TTC549 (cell line): ENCODE data around the gene GNAZ.

ENCODE experiments used
- FAIRE-seq: peaks from 2 replicates; lab custom pipeline; 2012; peaks lifted over from hg19 to GRCh38; lab: Jason Lieb, UNC

The GNAZ gene

DNA sequence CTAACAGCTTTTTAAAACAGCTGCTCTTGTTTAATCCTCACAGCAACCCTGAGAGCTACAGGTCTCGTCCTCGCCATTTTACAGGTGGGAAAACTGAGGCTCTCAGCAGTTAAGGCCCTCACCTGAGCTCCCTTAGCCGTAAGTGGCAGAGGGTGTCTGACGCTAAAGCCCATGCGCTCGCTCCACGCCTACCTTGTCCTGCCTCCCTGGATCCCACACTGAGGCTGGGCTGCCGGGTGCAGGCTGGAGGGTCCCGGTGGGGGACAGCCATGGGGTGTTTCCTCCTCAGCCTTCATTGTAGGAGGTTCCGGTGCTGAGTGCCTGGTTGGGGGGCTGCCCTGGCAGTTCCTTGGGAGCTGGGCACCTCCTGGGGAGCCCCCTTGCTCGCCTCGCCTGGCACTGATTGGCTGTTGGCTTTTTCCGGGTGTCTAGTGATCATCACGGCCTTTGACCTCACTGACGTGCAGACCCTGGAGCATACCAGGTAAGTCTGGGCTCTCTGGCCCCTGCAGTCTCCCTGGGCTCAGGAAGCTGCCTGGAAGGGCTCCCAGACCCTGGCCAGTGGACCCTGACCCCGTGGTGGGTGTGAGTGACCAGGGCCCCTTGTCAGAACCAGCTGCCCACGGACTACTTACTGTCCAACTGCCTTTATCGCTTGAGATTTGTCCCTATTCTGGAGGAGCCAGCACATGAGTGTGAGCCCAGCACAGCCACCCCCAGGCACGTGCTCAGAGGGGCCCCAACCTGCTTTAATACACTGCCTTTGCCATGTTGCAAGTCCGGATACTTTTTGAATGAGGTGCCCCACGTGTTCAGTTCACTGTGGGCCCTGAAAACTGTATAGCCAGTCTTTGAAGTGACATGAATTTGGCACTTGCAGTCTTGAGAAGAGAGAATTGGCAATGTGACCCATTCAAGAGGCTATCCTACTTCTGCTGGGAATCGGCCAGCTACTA lies 87.5 kb downstream of the GNAZ start:
- FAIRE-seq: no peak

DNA sequence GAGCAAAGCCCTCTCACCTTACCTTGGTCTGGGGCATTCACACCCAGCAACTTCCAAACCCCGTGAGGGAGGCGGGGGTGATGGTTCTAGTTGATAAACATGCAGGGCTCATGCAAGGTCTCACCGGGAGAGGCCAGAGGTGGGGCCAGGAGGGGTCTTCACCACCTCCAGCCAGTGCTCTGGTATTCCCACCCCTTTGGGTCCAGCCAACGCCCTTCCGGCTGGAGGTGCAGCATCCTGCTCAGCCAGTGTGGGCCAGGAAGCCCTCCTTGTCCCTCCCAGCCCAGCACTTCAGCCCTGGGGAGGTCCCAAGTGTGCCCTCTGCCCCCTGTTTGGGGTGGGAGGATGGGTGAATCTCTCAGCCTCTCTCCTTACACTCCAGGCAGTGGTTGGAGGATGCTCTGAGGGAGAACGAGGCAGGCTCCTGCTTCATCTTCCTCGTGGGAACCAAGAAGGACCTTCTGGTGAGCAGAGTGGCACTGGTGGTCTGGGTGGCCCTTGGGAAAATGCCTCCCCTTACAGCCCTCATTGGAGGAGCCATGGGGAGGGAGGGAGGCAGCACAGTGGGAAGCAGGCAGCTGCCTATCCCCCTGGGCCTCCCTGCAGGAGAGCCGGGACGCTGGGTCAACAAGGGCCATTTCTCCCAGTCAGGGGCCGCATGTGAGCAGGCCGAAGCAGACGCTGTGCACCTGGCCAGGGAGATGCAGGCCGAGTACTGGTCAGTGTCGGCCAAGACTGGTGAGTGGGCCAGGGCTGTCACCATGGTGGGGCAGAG lies 88.4 kb downstream of the GNAZ start:
- no peak for FAIRE-seq

GRCh38 chr22:23159291-23159630 lies 88.9 kb downstream of the GNAZ start:
- no peak for FAIRE-seq

DNA sequence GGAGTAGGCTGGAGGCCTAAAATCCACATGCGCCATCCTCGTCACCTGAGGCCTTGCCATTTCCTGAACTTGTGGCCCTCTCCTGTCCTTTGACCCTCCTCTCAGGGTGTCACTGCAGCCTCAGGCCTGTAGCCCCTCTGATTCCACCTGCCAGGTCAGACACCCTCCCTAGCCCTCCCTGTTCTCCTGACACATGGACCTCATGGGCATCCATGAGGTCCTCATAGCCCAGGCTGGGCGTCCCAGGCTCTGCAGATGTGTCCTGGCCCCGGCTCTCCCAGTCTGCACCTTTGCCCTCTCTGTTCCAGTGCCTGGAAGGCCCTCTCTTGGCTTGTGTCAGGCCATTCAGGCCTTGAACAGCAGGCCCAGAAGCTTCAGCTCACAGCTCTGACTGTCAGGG lies 90.7 kb downstream of the GNAZ start:
- FAIRE-seq: no peak

DNA sequence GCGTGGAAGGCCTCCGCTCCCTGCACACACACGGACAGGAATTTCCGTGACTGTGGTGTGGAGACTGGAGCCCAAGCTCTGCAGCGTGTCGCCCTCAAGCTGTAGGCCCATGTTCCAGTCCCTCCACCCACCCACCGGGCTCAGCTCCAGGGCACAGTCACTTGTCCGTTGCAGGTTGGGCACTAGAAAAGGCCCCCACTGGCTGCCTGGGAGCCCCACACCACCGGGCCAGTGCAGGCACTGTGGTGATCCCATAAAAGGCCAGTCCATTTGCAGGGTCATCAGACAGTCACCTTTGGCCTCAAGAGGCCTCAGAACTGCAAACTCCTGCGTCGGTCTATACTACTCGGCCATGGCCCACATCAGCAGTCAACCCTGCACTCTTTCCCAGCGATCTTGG lies 91.3 kb downstream of the GNAZ start:
- FAIRE-seq: no peak

GRCh38 chr22:23163665-23164064 lies 93.3 kb downstream of the GNAZ start:
- no peak for FAIRE-seq

DNA sequence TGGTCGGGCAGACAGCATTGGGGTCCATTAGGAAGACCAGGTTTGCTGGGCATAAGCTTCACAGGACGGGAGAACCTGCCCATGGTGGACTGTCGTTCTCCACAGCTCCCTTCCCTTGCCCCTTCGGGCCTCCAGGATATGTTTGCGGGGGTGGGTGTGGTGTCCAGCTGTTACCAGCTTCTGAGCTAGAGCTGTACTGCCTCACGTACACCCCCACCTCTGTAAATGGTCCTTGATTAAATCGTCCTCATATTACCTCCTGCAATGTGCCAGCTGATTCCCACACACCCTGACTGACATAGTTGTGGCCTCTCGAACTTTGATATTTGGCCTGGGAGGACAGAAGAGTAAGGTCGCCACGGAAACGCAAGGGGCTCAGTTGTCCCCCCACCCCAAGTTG lies 93.8 kb downstream of the GNAZ start:
- FAIRE-seq: no peak

DNA sequence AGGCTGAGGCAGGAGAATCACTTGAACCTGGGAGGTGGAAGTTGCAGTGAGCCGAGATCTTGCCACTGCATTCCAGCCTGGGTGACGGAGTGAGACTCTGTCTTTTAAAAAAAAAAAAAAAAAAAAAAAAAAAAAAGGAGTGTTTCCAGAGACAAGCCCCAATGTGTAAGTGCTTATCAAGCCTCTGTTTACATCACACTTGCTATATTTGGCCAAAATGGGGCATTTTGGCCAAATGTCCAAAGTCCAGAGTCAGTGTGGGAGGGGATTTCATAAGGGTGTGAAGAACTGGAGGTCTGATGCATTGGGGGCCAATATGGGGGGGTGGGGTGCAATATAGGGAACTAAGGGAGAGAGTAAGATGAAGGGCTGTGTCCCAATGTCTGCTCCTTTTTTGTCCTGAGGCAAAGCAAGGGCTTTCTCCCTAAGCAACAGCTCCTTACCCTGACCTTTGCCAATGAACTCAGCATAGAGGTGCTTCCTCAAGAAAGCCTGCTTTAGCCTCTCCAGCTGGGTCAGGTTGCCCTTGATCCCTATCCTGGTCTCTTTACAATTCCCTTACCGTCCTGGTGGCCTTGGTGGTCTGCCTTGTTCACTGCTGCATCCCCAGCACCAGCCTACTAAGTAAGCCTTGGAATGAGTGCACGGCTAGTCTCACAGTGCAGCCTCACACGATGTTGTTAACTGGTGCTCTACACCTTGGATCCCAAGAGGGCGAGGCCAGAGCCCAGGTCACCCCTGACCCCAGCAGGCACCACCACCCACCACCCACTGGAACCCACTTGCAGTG lies 95.9 kb downstream of the GNAZ start:
- no peak for FAIRE-seq

GRCh38 chr22:23166841-23167616 lies 96.7 kb downstream of the GNAZ start:
- no peak for FAIRE-seq

DNA sequence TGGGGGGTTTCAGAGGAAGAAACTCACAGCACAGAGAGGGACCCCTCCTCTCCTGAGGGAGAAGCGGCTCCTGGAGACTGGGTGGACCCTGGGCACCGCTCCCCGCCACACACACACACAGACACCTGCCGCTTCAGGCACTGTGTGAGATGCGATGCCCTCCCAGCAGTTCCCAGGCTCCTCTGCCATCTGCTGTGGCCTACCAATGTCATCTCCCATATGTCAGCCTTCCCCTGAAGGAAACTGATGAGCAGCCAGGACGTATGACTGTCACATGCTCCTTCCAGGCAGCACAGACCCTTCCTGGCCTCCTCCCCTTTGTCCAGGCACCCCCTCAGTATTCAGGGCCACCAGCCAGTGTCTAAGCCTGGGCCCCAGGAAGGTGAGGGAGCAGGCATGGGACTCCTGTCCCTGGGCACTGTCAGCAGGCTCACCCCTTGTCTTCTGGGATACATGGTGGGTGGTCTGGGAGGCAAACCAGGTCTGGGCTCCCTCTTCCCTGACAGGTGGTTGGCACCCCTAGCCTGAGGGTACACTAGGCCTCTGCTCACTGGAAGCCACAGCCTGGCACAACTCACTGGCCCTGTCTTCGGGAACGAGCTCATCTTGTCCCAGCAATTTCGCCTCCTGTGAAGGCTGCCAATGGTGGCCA lies 98.2 kb downstream of the GNAZ start:
- no peak for FAIRE-seq

DNA sequence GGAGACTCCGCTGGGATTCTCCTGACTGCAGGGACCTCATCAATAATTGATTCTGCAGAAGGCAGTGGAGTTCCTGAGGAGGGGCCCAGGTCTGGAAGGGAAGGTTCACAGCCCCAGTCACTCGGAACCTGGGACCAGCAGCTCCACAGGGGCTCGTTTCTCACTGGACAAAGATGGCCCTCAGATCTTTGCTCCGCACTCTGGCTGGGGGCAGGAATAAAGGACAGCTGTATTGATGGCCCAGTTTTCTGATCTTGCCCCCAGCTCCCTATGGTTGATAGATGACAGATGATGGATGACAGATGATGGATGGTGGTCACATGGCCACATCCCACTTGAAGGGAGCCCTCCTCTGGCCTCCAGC lies 98.7 kb downstream of the GNAZ start:
- FAIRE-seq: no peak
